HepG2 (cell line): ENCODE data around the gene OR2AG1. TPM values are rescaled to one million over a fixed set of nuclear protein-coding genes. Genes with fewer than 3 reads are reported as not detected.
A peak's percentile ranks its signal among the peaks of the same experiment; 100 is the strongest.

Experiments used
- CEBPB ChIP-seq: IDR thresholded peaks from 2 replicates; pipeline ENCODE4 v1.6.1; 2011; ENCODE audit warnings: low read depth, low read length, improper control_type of control experiment, borderline replicate concordance
- E2F2 ChIP-seq: sonication (generic); formaldehyde crosslinking; IDR thresholded peaks from 2 replicates; pipeline ENCODE4 v1.4.0; 2020; ENCODE audit warnings: missing genetic modification reagents, borderline replicate concordance
- FOXA3 ChIP-seq: IDR thresholded peaks from 2 replicates; pipeline ENCODE4 v1.6.1; 2016; ENCODE audit warnings: missing genetic modification reagents, missing compliant biosample characterization
- HNF4A ChIP-seq: sonication (generic); formaldehyde crosslinking; IDR thresholded peaks from 2 replicates; pipeline ENCODE4 v1.4.0; 2020; ENCODE audit warnings: missing genetic modification reagents
- HNF4G ChIP-seq, 2 experiments: sonication (generic) in 1 of 2; formaldehyde crosslinking in 1 of 2; IDR thresholded peaks; 2 replicates each; pipeline versions ENCODE4 v1.4.0 to v1.6.1; 2011 to 2020; ENCODE audit warnings: borderline replicate concordance in 2 of 2, low read depth in 2 of 2, mild to moderate bottlenecking in 2 of 2, low read length in 1 of 2, missing genetic modification reagents in 1 of 2, moderate library complexity in 1 of 2
- MIER2 ChIP-seq: IDR thresholded peaks from 2 replicates; pipeline ENCODE4 v1.6.1; 2016; ENCODE audit warnings: missing biosample characterization, missing genetic modification reagents
- NR2C2 ChIP-seq: sonication (generic); formaldehyde crosslinking; IDR thresholded peaks from 2 replicates; pipeline ENCODE4 v1.4.0; 2020; ENCODE audit warnings: missing genetic modification reagents, mild to moderate bottlenecking, moderate library complexity, borderline replicate concordance
- TBP ChIP-seq: sonication (generic); formaldehyde crosslinking; IDR thresholded peaks from 2 replicates; pipeline ENCODE4 v1.5.0; 2020; ENCODE audit warnings: missing genetic modification reagents
- ZFP41 ChIP-seq: sonication (generic); formaldehyde crosslinking; IDR thresholded peaks from 2 replicates; pipeline ENCODE4 v1.4.0; 2020; ENCODE audit warnings: mild to moderate bottlenecking, missing genetic modification reagents, borderline replicate concordance
- ZFYVE20 ChIP-seq: sonication (generic); formaldehyde crosslinking; IDR thresholded peaks from 2 replicates; pipeline ENCODE4 v1.8.0; 2023; ENCODE audit warnings: low read depth, mild to moderate bottlenecking, moderate library complexity, missing genetic modification reagents, borderline replicate concordance
- ZKSCAN5 ChIP-seq: sonication (generic); formaldehyde crosslinking; IDR thresholded peaks from 2 replicates; pipeline ENCODE4 v1.5.1; 2020; ENCODE audit warnings: mild to moderate bottlenecking, missing genetic modification reagents
- ZNF720 ChIP-seq: sonication (generic); formaldehyde crosslinking; IDR thresholded peaks from 2 replicates; pipeline ENCODE4 v1.4.0; 2020; ENCODE audit warnings: missing genetic modification reagents
- ZSCAN31 ChIP-seq: sonication (generic); formaldehyde crosslinking; IDR thresholded peaks from 2 replicates; pipeline ENCODE4 v1.5.0; 2020; ENCODE audit warnings: low read depth, mild to moderate bottlenecking, missing genetic modification reagents
- polyA plus RNA-seq, 8 experiments: library from polyadenylated mRNA; depleted of rRNA in 3 of 8; stranded (reverse) in 7 of 8; unstranded in 1 of 8; fragments of >200 nt; fragmentation: Illumina TruSeq in 4 of 8; extraction: Trizol in 4 of 8; gene quantifications; 2 replicates each; pipeline versions ENCODE4 v1.2.1 to v1.2.3, GENCODE V29; 2011 to 2016; ENCODE audit warnings: low read depth in 4 of 8, missing spikeins in 1 of 8, mixed read lengths in 1 of 8; ENCODE audit not compliant: insufficient read depth in 1 of 8
- total RNA-seq, 5 experiments: library from RNA; depleted of rRNA; stranded (reverse); fragments of >200 nt; fragmentation: Illumina TruSeq; extraction: Trizol; gene quantifications; 2 replicates each; pipeline ENCODE4 v1.2.3, GENCODE V29; 2016; ENCODE audit warnings: low read depth in 1 of 5
- TF ChIP-seq, protein P1 (sequence below): IDR thresholded peaks from 2 replicates; pipeline ENCODE4 v1.6.1; 2016; ENCODE audit warnings: missing genetic modification reagents, missing compliant biosample characterization
- TF ChIP-seq, protein P2 (sequence below): IDR thresholded peaks from 2 replicates; pipeline ENCODE4 v1.6.1; 2016; ENCODE audit warnings: control low read depth

Gene OR2AG1
- total and polyA plus RNA-seq, 2 of the 13 experiments (the other 11 are each of a cell fraction or from before 2014, with no cell fraction given) = not detected

GRCh38 chr11:6794639-6795038 is 11.8 kb downstream of the OR2AG1 start (continued):
- TF ChIP-seq, protein P1, sequence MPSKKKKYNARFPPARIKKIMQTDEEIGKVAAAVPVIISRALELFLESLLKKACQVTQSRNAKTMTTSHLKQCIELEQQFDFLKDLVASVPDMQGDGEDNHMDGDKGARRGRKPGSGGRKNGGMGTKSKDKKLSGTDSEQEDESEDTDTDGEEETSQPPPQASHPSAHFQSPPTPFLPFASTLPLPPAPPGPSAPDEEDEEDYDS (CRISPR knock-in tag) = no peak
- TF ChIP-seq ZFP41 = no peak
- no peak for TF ChIP-seq MIER2 (CRISPR knock-in tag)
- TF ChIP-seq ZSCAN31 (CRISPR knock-in tag) = no peak
- peak; percentile 96 for TF ChIP-seq CEBPB
- no peak for TF ChIP-seq ZKSCAN5 (CRISPR knock-in tag)
- peak; percentile 25; the same call in 1 of the 2 replicates for TF ChIP-seq HNF4G (IDR thresholded peaks at IDR 0.05; ENCODE audit: borderline replicate concordance, low read depth, low read length)
- no peak for TF ChIP-seq HNF4G (CRISPR knock-in tag; IDR thresholded peaks at IDR 0.05; ENCODE audit: borderline replicate concordance, low read depth)
- no peak for TF ChIP-seq ZFYVE20 (CRISPR knock-in tag)
- TF ChIP-seq NR2C2 = 0 out of 2 replicates have a peak, but pooled peaks have one; percentile 57
- no peak for TF ChIP-seq E2F2 (CRISPR knock-in tag)
- TF ChIP-seq, protein P2, sequence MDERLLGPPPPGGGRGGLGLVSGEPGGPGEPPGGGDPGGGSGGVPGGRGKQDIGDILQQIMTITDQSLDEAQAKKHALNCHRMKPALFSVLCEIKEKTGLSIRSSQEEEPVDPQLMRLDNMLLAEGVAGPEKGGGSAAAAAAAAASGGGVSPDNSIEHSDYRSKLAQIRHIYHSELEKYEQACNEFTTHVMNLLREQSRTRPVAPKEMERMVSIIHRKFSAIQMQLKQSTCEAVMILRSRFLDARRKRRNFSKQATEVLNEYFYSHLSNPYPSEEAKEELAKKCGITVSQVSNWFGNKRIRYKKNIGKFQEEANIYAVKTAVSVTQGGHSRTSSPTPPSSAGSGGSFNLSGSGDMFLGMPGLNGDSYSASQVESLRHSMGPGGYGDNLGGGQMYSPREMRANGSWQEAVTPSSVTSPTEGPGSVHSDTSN = no peak
- no peak for TF ChIP-seq FOXA3 (CRISPR knock-in tag)
- TF ChIP-seq TBP = no peak
- no peak for TF ChIP-seq ZNF720 (CRISPR knock-in tag)
- TF ChIP-seq HNF4A (CRISPR knock-in tag) = peak; percentile 83
